AG04450 (cell line): ENCODE measurements around the gene LIX1L. TPM values are rescaled to one million over a fixed set of nuclear protein-coding genes. Genes with fewer than 3 reads are reported as not detected.
A peak's percentile ranks its signal among the peaks of the same experiment; 100 is the strongest.
"Not testable (repeated sequence)": the region's sequence is repeated elsewhere in the genome, so short reads cannot be mapped to it uniquely, and the experiment has no call there.

Source experiments
- CTCF ChIA-PET: fragments of 300-600, 350-600 bp; formaldehyde crosslinking; extraction: SDS; loops from one replicate; lab custom pipeline; 2022; ENCODE audit warnings: antibody characterized with exemption, inconsistent platforms; lab: Charles Lee
- POLR2A ChIA-PET: fragments of 350-600 bp; formaldehyde crosslinking; extraction: SDS; loops from one replicate; lab custom pipeline; 2021; ENCODE audit warnings: antibody characterized with exemption, inconsistent platforms; lab: Yijun Ruan, JAX
- DNase-seq: peaks from one replicate; pipeline ENCODE4 v3.0.0-alpha.2; 2011; ENCODE audit warnings: low read depth, low spot score
- H3K27ac ChIP-seq: one replicate; pipeline ENCODE4 v1.5.1; 2012; ENCODE audit warnings: low read depth, low read length, control low read depth
- H3K27me3 ChIP-seq: one replicate; pipeline ENCODE4 v1.6.0; 2012; ENCODE audit warnings: low read length; ENCODE audit not compliant: control insufficient read depth, insufficient read depth
- H3K4me3 ChIP-seq: 2 replicates; pipeline ENCODE4 v1.5.1; 2011; ENCODE audit warnings: mild to moderate bottlenecking, low read depth, low read length, control low read depth
- H3K9me3 ChIP-seq: 2 replicates; pipeline ENCODE4 v1.5.1; 2012; ENCODE audit warnings: low read length; ENCODE audit not compliant: control insufficient read depth, insufficient read depth
- CTCF ChIP-seq: IDR thresholded peaks from 2 replicates; pipeline ENCODE4 v1.5.1; 2011; ENCODE audit warnings: low read depth, low read length, control low read depth, inconsistent platforms
- polyA plus RNA-seq: library from polyadenylated mRNA; depleted of rRNA; stranded (reverse); fragments of >200 nt; gene quantifications from 2 replicates; pipeline ENCODE4 v1.2.3, GENCODE V29; 2011

LIX1L gene
- polyA plus RNA-seq, 1 experiment, result 47.2 TPM

GRCh38 chr1:145922266-145922665, 35.6 kb downstream of the LIX1L start:
- POLR2A ChIA-PET, result interaction anchor here (0.6 kb wide), 1 partner anchor 10 kb away, joined by 4 read pairs; no protein-coding TSS in a partner anchor
- Histone ChIP-seq H3K4me3 (no peak overlapping the region), H3K27ac (no peak overlapping the region), H3K27me3 (no peaks in the 10 kb centered on the region), H3K9me3 (no peaks in the 10 kb centered on the region)
- no peak for TF ChIP-seq CTCF
- CTCF ChIA-PET, result interaction anchor here (1.7 to 3.1 kb wide), 2 partner anchors 12 to 31 kb away, joined by 6 to 23 read pairs; partner anchors contain the start of gene ITGA10
- no peak for DNase-seq

- not testable (repeated sequence) for DNase-seq, H3K9me3 ChIP-seq, H3K27me3 ChIP-seq, H3K27ac ChIP-seq, H3K4me3 ChIP-seq
- POLR2A ChIA-PET, result interaction anchor here (0.6 kb wide), 1 partner anchor 91 kb away, joined by 3 read pairs; no protein-coding TSS in a partner anchor
- CTCF ChIA-PET, result interaction anchor here (1.0 kb wide), 1 partner anchor 92 kb away, joined by 7 read pairs; no protein-coding TSS in a partner anchor
Observed at GRCh38 chr1:145920297-145920696, 37.5 kb downstream of the LIX1L start.

- H3K9me3 ChIP-seq, result no peaks in the 10 kb centered on the region
- no peaks in the 10 kb centered on the region for H3K27me3 ChIP-seq
- POLR2A ChIA-PET, result interaction anchor here (0.6 to 2.4 kb wide), 9 partner anchors 8 to 167 kb away, joined by 3 to 15 read pairs (median 5); partner anchors contain the start of genes ANKRD34A, ANKRD35, NUDT17 and PIAS3
- no peak for DNase-seq
- peak overlapping the region; percentile 84 for H3K27ac ChIP-seq
- H3K4me3 ChIP-seq, result peak overlapping the region; percentile 95
- TF ChIP-seq CTCF, result no peak
- CTCF ChIA-PET, result interaction anchor here (1.0 to 1.7 kb wide), 7 partner anchors 8 to 93 kb away, joined by 3 to 10 read pairs (median 4); partner anchors contain the start of genes ITGA10, NUDT17 and RBM8A
Observed at GRCh38 chr1:145918992-145919939, 38.6 kb downstream of the LIX1L start.

- Histone ChIP-seq H3K9me3 (no peaks in the 10 kb centered on the region), H3K4me3 (peak within 1 kb of the TSS; percentile 95), H3K27me3 (no peaks in the 10 kb centered on the region), H3K27ac (peak within 1 kb of the TSS; percentile 84)
- no peak for TF ChIP-seq CTCF
- ChIA-PET CTCF (interaction anchor here (1.4 to 1.7 kb wide), 4 partner anchors 9 to 73 kb away, joined by 3 to 10 read pairs (median 5); partner anchors contain the start of genes ITGA10, NUDT17 and RBM8A), POLR2A (interaction anchor here (0.6 to 2.4 kb wide), 8 partner anchors 9 to 166 kb away, joined by 3 to 15 read pairs (median 6); partner anchors contain the start of genes ANKRD34A, ANKRD35, NUDT17 and PIAS3)
- peak; percentile 65 for DNase-seq
Observed at GRCh38 chr1:145918144-145918991, 39.4 kb downstream of the LIX1L start, which contains the start of gene PEX11B. TSS of gene PEX11B (minus strand) at chr1:145918717. CDS start at chr1:145918688, 29 bp downstream.
